MCF 10A (cell line): ENCODE data around the gene RUVBL1. TPM values are rescaled to one million over a fixed set of nuclear protein-coding genes. Genes with fewer than 3 reads are reported as not detected.

Source experiments
- BruUV-seq: library from RNA; stranded (reverse); fragments of 400-500 nt; replicated peaks from 2 replicates; lab custom pipeline; 2021; lab: Mats Ljungman, UMichigan
- CTCF ChIA-PET: fragments of 300-600 bp; sonication (Branson Sonifier 250); formaldehyde crosslinking; extraction: SDS; loops from one replicate; lab custom pipeline; 2021; ENCODE audit warnings: antibody characterized with exemption, inconsistent platforms; lab: Yijun Ruan, JAX
- POLR2A ChIA-PET: fragments of 300-600, 350-650 bp; sonication (Branson Sonifier 250); formaldehyde crosslinking; extraction: SDS; loops from one replicate; lab custom pipeline; 2020; ENCODE audit warnings: antibody characterized with exemption, inconsistent platforms; lab: Yijun Ruan, JAX
- DNase-seq: peaks from one replicate; pipeline ENCODE4 v3.0.0-alpha.2; 2018; ENCODE audit not compliant: unreplicated experiment
- H3K27ac Mint-ChIP-seq: one replicate; pipeline ENCODE4 v1.8.0; 2022; ENCODE audit warnings: mild to moderate bottlenecking, low read depth, mixed read lengths; ENCODE audit not compliant: unreplicated experiment
- H3K27me3 Mint-ChIP-seq: one replicate; pipeline ENCODE4 v1.8.0; 2022; ENCODE audit warnings: mixed read lengths; ENCODE audit not compliant: insufficient read depth, unreplicated experiment
- H3K36me3 Mint-ChIP-seq: one replicate; pipeline ENCODE4 v1.8.0; 2022; ENCODE audit warnings: mild to moderate bottlenecking, moderate library complexity, mixed read lengths; ENCODE audit not compliant: insufficient read depth, unreplicated experiment
- H3K4me1 Mint-ChIP-seq: one replicate; pipeline ENCODE4 v1.8.0; 2022; ENCODE audit warnings: mixed read lengths; ENCODE audit not compliant: insufficient read depth, unreplicated experiment
- H3K4me3 Mint-ChIP-seq: one replicate; pipeline ENCODE4 v1.8.0; 2022; ENCODE audit warnings: mild to moderate bottlenecking, moderate library complexity, mixed read lengths; ENCODE audit not compliant: unreplicated experiment
- H3K9me3 Mint-ChIP-seq: one replicate; pipeline ENCODE4 v1.8.0; 2022; ENCODE audit warnings: mixed read lengths; ENCODE audit not compliant: unreplicated experiment
- intact Hi-C: fragments of 100-400 bp; cut with micrococcal nuclease; formaldehyde crosslinking; loops from 2 replicates; pipeline ENCODE4 v1.14.1; 2022
- total RNA-seq: library from RNA; stranded (reverse); gene quantifications from 2 replicates; pipeline ENCODE4 v1.2.3, GENCODE V29; 2022
- TF ChIP-seq, protein P1 (sequence below): fragments of 200-600 bp; IDR thresholded peaks from one replicate; pipeline ENCODE4 v1.8.0; 2022; ENCODE audit warnings: antibody characterized with exemption, mild to moderate bottlenecking; ENCODE audit not compliant: unreplicated experiment

RUVBL1 gene
- total RNA-seq, 1 experiment from 2014 or later, result 114 TPM

DNA sequence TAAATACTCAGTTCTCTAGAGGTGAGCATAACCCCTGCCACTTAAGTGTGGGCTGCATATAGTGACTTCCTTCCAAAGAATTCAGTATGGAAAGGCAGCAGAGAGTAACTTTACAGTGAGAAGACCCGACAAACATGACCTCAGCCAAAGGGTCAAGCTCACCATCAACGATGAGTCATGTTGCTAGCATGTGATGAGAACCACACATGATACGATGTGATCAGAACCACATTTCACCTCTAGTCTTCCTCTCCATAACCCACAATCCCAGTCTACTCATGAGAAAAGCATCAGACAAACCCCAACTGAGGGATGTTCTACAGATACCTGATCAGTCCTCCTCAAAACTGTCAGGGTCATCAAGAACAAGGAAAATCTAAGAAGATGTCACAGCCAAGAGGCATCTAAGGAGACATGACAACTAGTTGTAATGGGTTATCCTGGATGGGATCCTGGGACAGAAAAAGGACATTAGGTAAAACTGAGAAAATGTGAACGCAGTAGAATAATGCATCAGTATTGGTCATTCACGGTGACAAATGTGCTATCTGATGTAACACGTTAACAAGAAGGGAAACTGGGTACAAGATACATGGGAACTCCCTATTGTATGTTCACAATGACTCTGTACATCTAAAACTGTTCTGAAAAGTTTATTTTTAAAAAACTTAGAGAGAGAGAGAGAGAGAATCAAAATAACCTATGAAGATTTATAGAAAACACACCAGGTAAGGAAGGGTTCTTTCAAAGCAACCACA lies 43.1 kb downstream of the RUVBL1 start:
- no TSS peak for BruUV-seq
- TF ChIP-seq, protein P1, sequence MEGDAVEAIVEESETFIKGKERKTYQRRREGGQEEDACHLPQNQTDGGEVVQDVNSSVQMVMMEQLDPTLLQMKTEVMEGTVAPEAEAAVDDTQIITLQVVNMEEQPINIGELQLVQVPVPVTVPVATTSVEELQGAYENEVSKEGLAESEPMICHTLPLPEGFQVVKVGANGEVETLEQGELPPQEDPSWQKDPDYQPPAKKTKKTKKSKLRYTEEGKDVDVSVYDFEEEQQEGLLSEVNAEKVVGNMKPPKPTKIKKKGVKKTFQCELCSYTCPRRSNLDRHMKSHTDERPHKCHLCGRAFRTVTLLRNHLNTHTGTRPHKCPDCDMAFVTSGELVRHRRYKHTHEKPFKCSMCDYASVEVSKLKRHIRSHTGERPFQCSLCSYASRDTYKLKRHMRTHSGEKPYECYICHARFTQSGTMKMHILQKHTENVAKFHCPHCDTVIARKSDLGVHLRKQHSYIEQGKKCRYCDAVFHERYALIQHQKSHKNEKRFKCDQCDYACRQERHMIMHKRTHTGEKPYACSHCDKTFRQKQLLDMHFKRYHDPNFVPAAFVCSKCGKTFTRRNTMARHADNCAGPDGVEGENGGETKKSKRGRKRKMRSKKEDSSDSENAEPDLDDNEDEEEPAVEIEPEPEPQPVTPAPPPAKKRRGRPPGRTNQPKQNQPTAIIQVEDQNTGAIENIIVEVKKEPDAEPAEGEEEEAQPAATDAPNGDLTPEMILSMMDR, result no peak
- DNase-seq, result peak; percentile 54
- Mint-ChIP-seq H3K36me3 (peaks cover 63% of the 10 kb centered on the region), H3K4me1 (peaks cover 8% of the 10 kb centered on the region), H3K27ac (peak overlapping the region; percentile 61), H3K27me3 (no peaks in the 10 kb centered on the region), H3K9me3 (no peaks in the 10 kb centered on the region), H3K4me3 (no peak overlapping the region)
- CTCF ChIA-PET, result interaction anchor here (1.3 to 10.2 kb wide), 2 partner anchors 16 to 53 kb away, joined by 3 to 66 read pairs; no protein-coding TSS in a partner anchor
- intact Hi-C loops, result no loop called here
- POLR2A ChIA-PET, result interaction anchor here (0.7 to 1.4 kb wide), 2 partner anchors 18 to 43 kb away, joined by 3 to 4 read pairs; partner anchors contain the start of gene RUVBL1

DNA sequence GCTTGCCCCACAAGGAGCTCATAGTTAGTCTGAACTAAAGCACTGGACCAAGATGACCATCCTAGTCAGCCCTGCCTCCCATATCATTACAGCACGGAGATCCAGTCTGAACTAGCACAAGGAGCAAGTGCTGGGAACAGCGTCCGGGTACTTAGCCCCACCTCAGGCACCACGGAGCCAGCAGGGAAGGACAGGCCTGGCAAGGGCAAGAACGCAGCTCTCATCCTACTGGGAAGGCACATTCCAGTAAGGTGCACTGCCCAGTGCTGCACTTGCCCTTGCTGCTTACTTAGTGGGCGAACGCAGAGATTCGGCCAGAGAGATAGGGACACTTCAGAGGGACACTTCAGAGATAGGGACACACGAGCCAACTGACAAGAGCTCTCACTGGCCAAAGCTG lies 43.8 kb downstream of the RUVBL1 start:
- Mint-ChIP-seq H3K27ac (peak overlapping the region; percentile 61), H3K27me3 (no peaks in the 10 kb centered on the region), H3K4me3 (no peak overlapping the region), H3K36me3 (peaks cover 63% of the 10 kb centered on the region), H3K9me3 (no peaks in the 10 kb centered on the region), H3K4me1 (peaks cover 8% of the 10 kb centered on the region)
- intact Hi-C loops, result no loop called here
- ChIA-PET CTCF (interaction anchor here (0.5 to 10.2 kb wide), 3 partner anchors 16 to 1099 kb away, joined by 3 to 66 read pairs (median 3); no protein-coding TSS in a partner anchor), POLR2A (interaction anchor here (0.7 to 1.4 kb wide), 2 partner anchors 19 to 44 kb away, joined by 3 to 4 read pairs; partner anchors contain the start of gene RUVBL1)
- no peak for DNase-seq
- BruUV-seq, result no TSS peak
- TF ChIP-seq, protein P1, result no peak

DNA sequence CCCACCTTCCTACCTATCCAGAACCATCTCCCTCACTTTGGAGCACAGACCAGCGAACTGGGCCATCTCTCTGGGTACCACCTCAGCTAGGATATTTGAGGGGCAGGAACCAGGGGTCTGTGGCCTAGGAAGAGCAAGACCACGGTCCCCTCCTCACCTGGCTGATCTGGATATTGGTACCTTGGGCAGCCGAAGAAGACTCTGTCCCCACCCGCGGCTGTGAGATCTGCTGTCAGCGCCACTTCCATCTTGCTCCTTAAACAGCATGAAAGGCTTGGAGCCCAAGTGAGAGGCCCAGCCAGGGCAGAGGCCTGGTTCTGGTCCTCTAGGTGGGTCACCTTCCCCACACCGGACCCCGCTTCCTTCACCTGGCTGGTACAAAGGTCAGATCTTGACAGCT lies 44.7 kb downstream of the RUVBL1 start:
- CTCF ChIA-PET, result interaction anchor here (1.3 to 10.2 kb wide), 2 partner anchors 17 to 55 kb away, joined by 4 to 66 read pairs; no protein-coding TSS in a partner anchor
- POLR2A ChIA-PET, result interaction anchor here (1.4 kb wide), 1 partner anchor 44 kb away, joined by 4 read pairs; the partner anchor contains the start of gene RUVBL1
- H3K9me3 Mint-ChIP-seq, result no peaks in the 10 kb centered on the region
- no TSS peak for BruUV-seq
- intact Hi-C loops, result no loop called here
- TF ChIP-seq, protein P1, result no peak
- H3K27ac Mint-ChIP-seq, result peak overlapping the region; percentile 61
- H3K4me1 Mint-ChIP-seq, result peaks cover 8% of the 10 kb centered on the region
- DNase-seq, result no peak
- H3K4me3 Mint-ChIP-seq, result no peak overlapping the region
- H3K36me3 Mint-ChIP-seq, result peaks cover 56% of the 10 kb centered on the region
- H3K27me3 Mint-ChIP-seq, result no peaks in the 10 kb centered on the region

GRCh38 chr3:128078322-128078721 lies 45.3 kb downstream of the RUVBL1 start:
- H3K27me3 Mint-ChIP-seq, result no peaks in the 10 kb centered on the region
- H3K4me1 Mint-ChIP-seq, result peaks cover 8% of the 10 kb centered on the region
- BruUV-seq, result no TSS peak
- ChIA-PET POLR2A (no interaction called here), CTCF (interaction anchor here (1.3 to 10.2 kb wide), 2 partner anchors 18 to 55 kb away, joined by 4 to 66 read pairs; no protein-coding TSS in a partner anchor)
- peaks cover 56% of the 10 kb centered on the region for H3K36me3 Mint-ChIP-seq
- H3K9me3 Mint-ChIP-seq, result no peaks in the 10 kb centered on the region
- peak overlapping the region; percentile 61 for H3K27ac Mint-ChIP-seq
- DNase-seq, result no peak
- TF ChIP-seq, protein P1, result no peak
- no peak overlapping the region for H3K4me3 Mint-ChIP-seq
- intact Hi-C loops, result no loop called here
